H9 (cell line): Measurements from ENCODE around the gene PGBD5. TPM values are rescaled to one million over a fixed set of nuclear protein-coding genes. Genes with fewer than 3 reads are reported as not detected.

Experiments used
- DNase-seq: peaks from one replicate; pipeline ENCODE4 v3.0.0-alpha.2; 2017
- H2AFZ ChIP-seq: one replicate; pipeline ENCODE4 v1.6.1; 2013; ENCODE audit warnings: mild to moderate bottlenecking, low read length, control low read depth, moderate library complexity
- H2AK5ac ChIP-seq: 2 replicates; pipeline ENCODE4 v1.6.1; 2013; ENCODE audit warnings: low read length, control low read depth, mixed read lengths; ENCODE audit not compliant: insufficient read length
- H2BK120ac ChIP-seq: one replicate; pipeline ENCODE4 v1.6.1; 2013; ENCODE audit warnings: low read depth, mild to moderate bottlenecking, low read length, control low read depth, inconsistent platforms; ENCODE audit not compliant: poor library complexity, severe bottlenecking
- H2BK12ac ChIP-seq: 2 replicates; pipeline ENCODE4 v1.6.1; 2013; ENCODE audit warnings: low read length, control low read depth, mixed read lengths, low read depth; ENCODE audit not compliant: insufficient read length
- H2BK15ac ChIP-seq: 2 replicates; pipeline ENCODE4 v1.6.1; 2013; ENCODE audit warnings: low read depth, low read length, control low read depth
- H2BK20ac ChIP-seq: one replicate; pipeline ENCODE4 v1.6.1; 2013; ENCODE audit warnings: low read depth, mild to moderate bottlenecking, low read length, control low read depth, inconsistent platforms; ENCODE audit not compliant: poor library complexity, severe bottlenecking
- H2BK5ac ChIP-seq: 2 replicates; pipeline ENCODE4 v1.6.1; 2013; ENCODE audit warnings: low read length, control low read depth, mixed read lengths; ENCODE audit not compliant: insufficient read length
- H3K14ac ChIP-seq: 2 replicates; pipeline ENCODE4 v1.6.1; 2013; ENCODE audit warnings: low read length, control low read depth; ENCODE audit not compliant: insufficient read depth
- H3K18ac ChIP-seq: 2 replicates; pipeline ENCODE4 v1.6.1; 2013; ENCODE audit warnings: low read depth, mild to moderate bottlenecking, mixed read lengths, low read length, control low read depth; ENCODE audit not compliant: insufficient read length
- H3K23ac ChIP-seq: 2 replicates; pipeline ENCODE4 v1.6.1; 2013; ENCODE audit warnings: low read length, control low read depth, mixed read lengths, low read depth; ENCODE audit not compliant: insufficient read length
- H3K23me2 ChIP-seq: 2 replicates; pipeline ENCODE4 v1.6.1; 2013; ENCODE audit warnings: low read depth, mild to moderate bottlenecking, mixed read lengths, low read length, control low read depth; ENCODE audit not compliant: insufficient read length, poor library complexity, severe bottlenecking
- H3K27ac ChIP-seq: 2 replicates; pipeline ENCODE4 v1.5.1; 2013; ENCODE audit warnings: low read length, control low read depth, mixed read lengths, low read depth; ENCODE audit not compliant: insufficient read length
- H3K27me3 ChIP-seq: 2 replicates; pipeline ENCODE4 v1.6.1; 2013; ENCODE audit warnings: low read length, control low read depth, inconsistent platforms; ENCODE audit not compliant: insufficient read depth
- H3K4ac ChIP-seq: 2 replicates; pipeline ENCODE4 v1.6.1; 2013; ENCODE audit warnings: low read depth, mild to moderate bottlenecking, control low read depth, inconsistent platforms, low read length, moderate library complexity
- H3K4me1 ChIP-seq: 2 replicates; pipeline ENCODE4 v1.6.1; 2013; ENCODE audit warnings: low read length, control low read depth, inconsistent platforms; ENCODE audit not compliant: insufficient read depth
- H3K4me2 ChIP-seq: 2 replicates; pipeline ENCODE4 v1.6.1; 2013; ENCODE audit warnings: low read length, control low read depth, mixed read lengths; ENCODE audit not compliant: insufficient read length, insufficient read depth
- H3K56ac ChIP-seq: 2 replicates; pipeline ENCODE4 v1.6.1; 2013; ENCODE audit warnings: low read depth, mild to moderate bottlenecking, mixed read lengths, low read length, control low read depth; ENCODE audit not compliant: insufficient read length
- H3K79me1 ChIP-seq: 2 replicates; pipeline ENCODE4 v1.6.1; 2013; ENCODE audit warnings: low read depth, mild to moderate bottlenecking, moderate library complexity, low read length, control low read depth, inconsistent platforms; ENCODE audit not compliant: insufficient read depth, poor library complexity, severe bottlenecking
- H3K79me2 ChIP-seq: 2 replicates; pipeline ENCODE4 v1.6.1; 2013; ENCODE audit warnings: low read length, control low read depth, inconsistent platforms; ENCODE audit not compliant: insufficient read depth
- H3K9ac ChIP-seq: 2 replicates; pipeline ENCODE4 v1.6.1; 2013; ENCODE audit warnings: low read length, control low read depth, mixed read lengths; ENCODE audit not compliant: insufficient read length; ENCODE audit errors: extremely low read depth
- H3K9me3 ChIP-seq: one replicate; pipeline ENCODE4 v1.6.1; 2013; ENCODE audit warnings: low read depth, low read length, inconsistent platforms; ENCODE audit not compliant: control insufficient read depth
- H3T11ph ChIP-seq: one replicate; pipeline ENCODE4 v1.6.1; 2013; ENCODE audit warnings: mild to moderate bottlenecking, low read length, control low read depth, inconsistent platforms
- H4K20me1 ChIP-seq: one replicate; pipeline ENCODE4 v1.6.1; 2013; ENCODE audit not compliant: control insufficient read depth, insufficient read length, insufficient read depth
- H4K5ac ChIP-seq: 2 replicates; pipeline ENCODE4 v1.6.1; 2013; ENCODE audit warnings: low read depth, mild to moderate bottlenecking, mixed read lengths, low read length, control low read depth; ENCODE audit not compliant: insufficient read length
- H4K8ac ChIP-seq: replicated peaks from 2 replicates; pipeline ENCODE4 v1.6.1; 2013; ENCODE audit warnings: low read length, control low read depth, mixed read lengths, low read depth; ENCODE audit not compliant: insufficient read length
- H4K91ac ChIP-seq: 2 replicates; pipeline ENCODE4 v1.6.1; 2013; ENCODE audit warnings: low read depth, mild to moderate bottlenecking, moderate library complexity, mixed read lengths, low read length, control low read depth; ENCODE audit not compliant: insufficient read length
- H3K27ac Mint-ChIP-seq, 3 experiments: 2 replicates in 2 of 3; 3 replicates in 1 of 3; pipeline ENCODE4 v1.8.0; 2020 to 2021; ENCODE audit warnings: mixed read lengths in 3 of 3, mild to moderate bottlenecking in 1 of 3, moderate library complexity in 1 of 3
- H3K27me3 Mint-ChIP-seq: 2 replicates; pipeline ENCODE4 v1.8.0; 2021; ENCODE audit warnings: low read depth, mild to moderate bottlenecking, moderate library complexity, mixed read lengths
- H3K36me3 Mint-ChIP-seq, 3 experiments: 2 replicates in 2 of 3; 3 replicates in 1 of 3; pipeline ENCODE4 v1.8.0; 2020 to 2021; ENCODE audit warnings: low read depth in 3 of 3, mixed read lengths in 3 of 3; ENCODE audit not compliant: insufficient read depth in 1 of 3
- H3K4me1 Mint-ChIP-seq, 2 experiments: 2 replicates each; pipeline ENCODE4 v1.8.0; 2020; ENCODE audit warnings: mixed read lengths in 2 of 2
- H3K4me3 Mint-ChIP-seq, 2 experiments: 2 replicates in 1 of 2; 3 replicates in 1 of 2; pipeline ENCODE4 v1.8.0; 2020 to 2021; ENCODE audit warnings: mild to moderate bottlenecking in 2 of 2, mixed read lengths in 2 of 2, moderate library complexity in 1 of 2
- H3K9me3 Mint-ChIP-seq, 2 experiments: 2 replicates in 1 of 2; 3 replicates in 1 of 2; pipeline ENCODE4 v1.8.0; 2020; ENCODE audit warnings: mild to moderate bottlenecking in 2 of 2, mixed read lengths in 2 of 2, moderate library complexity in 1 of 2
- CTCF ChIP-seq: fragments of 200-600 bp; sonication (generic); conservative IDR thresholded peaks from 3 replicates; pipeline ENCODE4 v1.8.0; 2021; ENCODE audit warnings: antibody characterized with exemption, mild to moderate bottlenecking
- WGBS: extraction: QIAGEN DNeasy Blood & Tissue Kit; methylation state at CpG from one replicate; pipeline ENCODE4 v1.1.7; 2013; ENCODE audit warnings: missing lambda C conversion rate, low lambda C conversion rate, mixed read lengths; ENCODE audit not compliant: insufficient read length; ENCODE audit errors: extremely low coverage; 5-methylcytosine and 5-hydroxymethylcytosine counted together
- total RNA-seq: library from RNA; stranded (reverse); gene quantifications from 2 replicates; pipeline ENCODE4 v1.2.1, GENCODE V29; 2021

Gene PGBD5
- total RNA-seq, 1 experiment from 2014 or later = 19.1 TPM

- H3K4me2 ChIP-seq = no peak overlapping the region
- H3K9me3 ChIP-seq = no peaks in the 10 kb centered on the region
- H3K27ac Mint-ChIP-seq = peak overlapping the region in 1 of 3 experiments; percentile 5; a peak in 3 of 7 replicates
- H3K4me1 ChIP-seq = peaks cover 6% of the 10 kb centered on the region; the same call in 1 of the 2 replicates
- no peak overlapping the region for H4K91ac ChIP-seq
- no peaks in the 10 kb centered on the region for H3K27me3 ChIP-seq
- no peak overlapping the region for H2BK12ac ChIP-seq
- DNase-seq = no peak
- no peak overlapping the region for H3K23ac ChIP-seq
- no peak overlapping the region for H3K4ac ChIP-seq
- no peak overlapping the region for H3T11ph ChIP-seq
- H3K23me2 ChIP-seq = no peaks in the 10 kb centered on the region
- no peak overlapping the region for H2BK5ac ChIP-seq
- no peak overlapping the region for H3K9ac ChIP-seq
- H3K79me1 ChIP-seq = no peaks in the 10 kb centered on the region
- no peak overlapping the region for H3K56ac ChIP-seq
- H3K36me3 Mint-ChIP-seq = peaks cover 1 to 11% (median 3%) of the 10 kb centered on the region in 3 experiments; a peak in 6 of 7 replicates
- no peak overlapping the region for H3K18ac ChIP-seq
- H2AFZ ChIP-seq = no peak overlapping the region
- no peak overlapping the region for H2BK15ac ChIP-seq
- H3K4me3 Mint-ChIP-seq = no peak overlapping the region
- no peak overlapping the region for H4K8ac ChIP-seq
- H3K9me3 Mint-ChIP-seq = no peaks in the 10 kb centered on the region; a peak in 1 of 5 replicates
- no peak overlapping the region for H3K27ac ChIP-seq
- H2BK120ac ChIP-seq = no peak overlapping the region
- no peak overlapping the region for H2AK5ac ChIP-seq
- WGBS = no CpG with 5 or more reads among the region's 22 CpGs
- no peak overlapping the region for H4K5ac ChIP-seq
- H3K14ac ChIP-seq = no peak overlapping the region; the same call in 1 of the 2 replicates
- no peaks in the 10 kb centered on the region for H3K27me3 Mint-ChIP-seq
- H4K20me1 ChIP-seq = peaks cover 3% of the 10 kb centered on the region
- H2BK20ac ChIP-seq = no peak overlapping the region
- peaks cover 33% of the 10 kb centered on the region in 2 experiments for H3K4me1 Mint-ChIP-seq
- no peak for TF ChIP-seq CTCF
- H3K79me2 ChIP-seq = peaks cover 2% of the 10 kb centered on the region; the same call in 1 of the 2 replicates
These were observed 26.7 kb downstream of the PGBD5 start for GRCh38 chr1:230399321-230400006.
